Osteocyte (in vitro differentiated cells): ENCODE results near the gene NRROS. TPM values are rescaled to one million over a fixed set of nuclear protein-coding genes. Genes with fewer than 3 reads are reported as not detected.

Experiments used
- DNase-seq: peaks from one replicate; pipeline ENCODE4 v3.0.0; 2021; ENCODE audit warnings: mixed read lengths; ENCODE audit not compliant: unreplicated experiment; ENCODE audit errors: extremely low spot score
- H3K27ac Mint-ChIP-seq: one replicate; pipeline ENCODE4 v1.8.0; 2021; ENCODE audit warnings: mild to moderate bottlenecking, mixed read lengths; ENCODE audit not compliant: unreplicated experiment
- H3K27me3 Mint-ChIP-seq: one replicate; pipeline ENCODE4 v1.8.0; 2021; ENCODE audit warnings: mixed read lengths; ENCODE audit not compliant: unreplicated experiment
- H3K36me3 Mint-ChIP-seq: one replicate; pipeline ENCODE4 v1.8.0; 2021; ENCODE audit warnings: mixed read lengths; ENCODE audit not compliant: unreplicated experiment
- H3K4me1 Mint-ChIP-seq: one replicate; pipeline ENCODE4 v1.8.0; 2021; ENCODE audit warnings: mixed read lengths; ENCODE audit not compliant: unreplicated experiment
- H3K4me3 Mint-ChIP-seq: one replicate; pipeline ENCODE4 v1.8.0; 2021; ENCODE audit warnings: mild to moderate bottlenecking, moderate library complexity, mixed read lengths; ENCODE audit not compliant: unreplicated experiment
- H3K9me3 Mint-ChIP-seq: one replicate; pipeline ENCODE4 v1.8.0; 2021; ENCODE audit warnings: mixed read lengths; ENCODE audit not compliant: unreplicated experiment
- CTCF ChIP-seq: fragments of 200-600 bp; sonication (generic); IDR thresholded peaks from 2 replicates; pipeline ENCODE4 v1.5.0; 2021; ENCODE audit warnings: antibody characterized with exemption, mild to moderate bottlenecking, moderate library complexity
- total RNA-seq: library from RNA; stranded (reverse); gene quantifications from 2 replicates; pipeline ENCODE4 v1.2.1, GENCODE V29; 2021

Gene NRROS
- total RNA-seq, 1 donor from 2014 or later, result 0.13 TPM

- Mint-ChIP-seq H3K27me3 (no peaks in the 10 kb centered on the region), H3K9me3 (no peaks in the 10 kb centered on the region)
Observed at GRCh38 chr3:196646666-196647216, 7.2 kb downstream of the NRROS start.

GRCh38 chr3:196650740-196651311, 11.3 kb downstream of the NRROS start:
- Mint-ChIP-seq H3K4me3 (peak overlapping the region; percentile 7), H3K9me3 (no peaks in the 10 kb centered on the region), H3K4me1 (peaks cover 33% of the 10 kb centered on the region), H3K27ac (peak overlapping the region; percentile 80), H3K36me3 (no peaks in the 10 kb centered on the region), H3K27me3 (no peaks in the 10 kb centered on the region)
- TF ChIP-seq CTCF, result no peak
- DNase-seq, result no peak

More at GRCh38 chr3:196646666-196647216, 7.2 kb downstream of the NRROS start:
- no peak for TF ChIP-seq CTCF
- DNase-seq, result no peak
- Mint-ChIP-seq H3K4me3 (no peak overlapping the region), H3K27ac (no peak overlapping the region), H3K4me1 (peaks cover 21% of the 10 kb centered on the region), H3K36me3 (no peaks in the 10 kb centered on the region)

GRCh38 chr3:196651819-196652218, 12.3 kb downstream of the NRROS start:
- no peak overlapping the region for H3K27ac Mint-ChIP-seq
- H3K27me3 Mint-ChIP-seq, result no peaks in the 10 kb centered on the region
- H3K4me3 Mint-ChIP-seq, result no peak overlapping the region
- no peak for DNase-seq
- no peaks in the 10 kb centered on the region for H3K9me3 Mint-ChIP-seq
- no peak for TF ChIP-seq CTCF
- H3K36me3 Mint-ChIP-seq, result no peaks in the 10 kb centered on the region
- peaks cover 32% of the 10 kb centered on the region for H3K4me1 Mint-ChIP-seq

DNA sequence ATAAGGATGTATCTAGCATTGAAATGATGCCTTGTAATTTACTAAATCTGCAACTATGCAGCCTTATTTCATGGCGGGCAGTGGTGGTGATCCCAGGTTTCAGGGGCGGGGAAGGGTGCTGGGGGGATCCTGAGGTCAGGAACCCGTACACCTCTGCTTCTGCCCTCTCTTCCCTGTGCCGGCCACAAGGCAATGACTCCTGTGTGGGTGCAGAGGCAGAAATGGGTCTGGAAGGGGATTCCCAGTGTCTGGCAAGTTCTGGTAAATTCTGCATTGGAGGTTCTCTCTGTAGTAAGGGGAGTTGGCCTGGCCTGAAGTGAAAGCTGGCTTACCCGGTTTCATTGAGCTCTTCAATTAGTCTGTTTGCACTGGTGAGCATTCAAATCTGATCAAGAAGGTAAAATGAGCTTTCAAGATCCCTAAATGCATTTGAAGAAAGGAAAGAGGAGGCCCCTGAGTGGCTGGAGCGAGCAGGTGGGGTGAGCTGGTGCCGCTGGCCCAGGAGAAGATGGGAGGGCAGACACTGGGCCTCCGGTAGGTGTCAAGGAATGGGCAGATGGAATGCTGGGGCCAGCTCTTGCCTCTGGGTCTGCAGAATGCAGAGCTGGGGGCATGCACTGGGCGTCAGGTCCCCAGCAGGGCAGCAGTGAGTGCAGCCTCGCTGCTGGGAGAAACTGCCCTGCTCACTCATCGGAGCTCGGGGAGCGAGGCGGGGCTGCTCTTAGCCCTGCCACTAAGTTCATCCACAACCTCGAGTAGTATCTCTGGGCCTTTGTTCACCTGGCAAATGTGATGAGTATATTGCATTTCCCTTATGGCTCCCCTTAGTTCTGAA, 13.7 kb downstream of the NRROS start:
- no peaks in the 10 kb centered on the region for H3K36me3 Mint-ChIP-seq
- H3K27me3 Mint-ChIP-seq, result no peaks in the 10 kb centered on the region
- peaks cover 30% of the 10 kb centered on the region for H3K4me1 Mint-ChIP-seq
- DNase-seq, result no peak
- no peak for TF ChIP-seq CTCF
- H3K4me3 Mint-ChIP-seq, result no peak overlapping the region
- no peaks in the 10 kb centered on the region for H3K9me3 Mint-ChIP-seq
- no peak overlapping the region for H3K27ac Mint-ChIP-seq
